Ovary (tissue), 9 donors: ENCODE results near the gene NGRN. TPM values are rescaled to one million over a fixed set of nuclear protein-coding genes. Genes with fewer than 3 reads are reported as not detected.
"Not testable (repeated sequence)": the region's sequence is repeated elsewhere in the genome, so short reads cannot be mapped to it uniquely, and the experiment has no call there.

Experiments used
- DNase-seq, 5 donors: peaks; one replicate each; pipeline ENCODE4 v3.0.0-alpha.2; 2019 to 2020
- H3K27ac ChIP-seq, 2 donors: fragments of 200-600 bp; one replicate each; pipeline versions ENCODE4 v1.5.1 to v1.8.0; 2019 to 2022
- H3K27me3 ChIP-seq: fragments of 200-600 bp; one replicate; pipeline ENCODE4 v1.8.0; 2022
- H3K36me3 ChIP-seq: fragments of 200-600 bp; sonication (generic); one replicate; pipeline ENCODE4 v1.5.1; 2019
- H3K4me1 ChIP-seq: one replicate; pipeline ENCODE4 v1.8.1; 2013; ENCODE audit warnings: mild to moderate bottlenecking, moderate library complexity; ENCODE audit not compliant: insufficient read depth
- H3K4me3 ChIP-seq: fragments of 200-600 bp; sonication (generic); one replicate; pipeline ENCODE4 v1.5.1; 2017
- H3K9me3 ChIP-seq, 2 donors: fragments of 200-600 bp in 1 of 2; sonication (generic) in 1 of 2; one replicate each; pipeline versions ENCODE4 v1.5.1 to v1.8.1; 2013 to 2019; ENCODE audit warnings: mild to moderate bottlenecking in 1 of 2, moderate library complexity in 1 of 2
- CTCF ChIP-seq, 3 donors: fragments of 450-650 bp in 2 of 3; fragments of 200-600 bp in 1 of 3; IDR thresholded peaks; one replicate each; pipeline versions ENCODE4 v1.5.1 to v1.8.0; 2016 to 2022; ENCODE audit warnings: antibody characterized with exemption in 3 of 3, mild to moderate bottlenecking in 1 of 3
- EP300 ChIP-seq: sonication (generic); formaldehyde crosslinking; IDR thresholded peaks from one replicate; pipeline ENCODE4 v1.6.1; 2017; ENCODE audit warnings: antibody characterized with exemption
- POLR2A ChIP-seq: fragments of 450-650 bp; IDR thresholded peaks from one replicate; pipeline ENCODE4 v1.6.1; 2017; ENCODE audit warnings: antibody characterized with exemption, mild to moderate bottlenecking, moderate library complexity
- WGBS, 3 donors: extraction: QIAGEN DNeasy Blood & Tissue Kit in 1 of 3; methylation state at CpG; one replicate each; pipeline versions ENCODE4 v1.1.5 to v1.1.7; 2013 to 2017; 5-methylcytosine and 5-hydroxymethylcytosine counted together
- intact Hi-C, 4 donors: fragments of 100-400 bp; cut with DNase I; formaldehyde crosslinking; loops; one replicate each; pipeline versions ENCODE4 v1.11.0 to v1.15.1; 2022 to 2023
- polyA plus RNA-seq, 2 donors: library from polyadenylated mRNA; stranded (reverse); fragments of 200-250 nt in 1 of 2; fragments of 350-450 nt in 1 of 2; fragmentation: Illumina TruSeq in 1 of 2; extraction: RNeasy Lipid Tissue Mini Kit (QIAGEN cat#74804) in 1 of 2; gene quantifications; one replicate each; pipeline ENCODE4 v1.2.3, GENCODE V29; 2013 to 2014
- total RNA-seq, 7 donors: library from RNA; depleted of rRNA in 2 of 7; stranded (reverse); fragments of >200 nt in 2 of 7; fragmentation: NEBNext Ultra II Directional in 3 of 7; extraction: Animal tissue kit (Norgen Biotek cat#: 25700) in 3 of 7; gene quantifications; one replicate each; pipeline versions ENCODE4 v1.1.0 to v1.2.4, GENCODE V29; 2016 to 2023
- donor health status: DM: no; HTN: no; CAD: no; lungs with moderate emphysema.
- donor health status: DM: no; HTN: no; CAD: no.
- donor health status: Bipolar disorder and iron deficiency.
- donor health status: DM: yes; HTN: yes; CAD: no.
- donor health status: DM: no; HTN: no; CAD: no.
- donor health status: DM: yes; HTN: yes; CAD: no.

NGRN gene
- total and polyA plus RNA-seq, 9 donors, result 52.8 to 112 (median 86.0) TPM

DNA sequence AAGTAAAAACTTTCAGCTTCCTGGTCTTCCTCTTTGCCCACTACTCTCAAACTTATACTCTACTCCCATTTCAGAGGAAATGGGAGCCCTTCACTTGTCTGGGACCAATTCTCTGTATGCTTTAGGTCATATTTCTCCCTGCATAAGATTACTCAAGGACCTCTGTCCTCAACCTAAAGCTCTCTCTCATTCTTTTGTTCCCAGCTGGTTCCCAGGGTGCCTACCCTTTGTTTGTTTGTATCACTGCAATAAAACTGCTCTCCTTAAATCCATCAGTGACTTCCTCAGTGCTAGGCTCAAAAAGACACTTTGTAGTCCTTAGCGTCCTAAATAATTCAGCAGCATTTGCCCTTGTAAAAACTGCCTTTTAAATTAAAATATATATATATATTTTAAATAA lies 2.9 kb downstream of the NGRN start:
- 50 to 54% (median 52%) methylated on average over 1 of the region's 1 CpG for WGBS, 3 donors
- peaks cover 12% of the 10 kb centered on the region for H3K4me1 ChIP-seq
- H3K27me3 ChIP-seq, result no peaks in the 10 kb centered on the region
- intact Hi-C loops, result no loop called here
- H3K9me3 ChIP-seq, result no peaks in the 10 kb centered on the region
- H3K27ac ChIP-seq, result no peak overlapping the region
- DNase-seq, result no peak
- no peak overlapping the region for H3K4me3 ChIP-seq
- H3K36me3 ChIP-seq, result no peaks in the 10 kb centered on the region
- no peak for TF ChIP-seq CTCF (IDR thresholded peaks at IDR 0.05)

- peaks cover 7% of the 10 kb centered on the region for H3K4me1 ChIP-seq
- no peak overlapping the region for H3K27ac ChIP-seq
- no peaks in the 10 kb centered on the region for H3K27me3 ChIP-seq
- DNase-seq, result no peak
- WGBS, 3 donors, result 82 to 86% (median 84%) methylated on average over 10 of the region's 10 CpGs
- intact Hi-C loops, result no loop called here
- no peak overlapping the region for H3K4me3 ChIP-seq
- TF ChIP-seq POLR2A, result no peak
- no peak for TF ChIP-seq CTCF (IDR thresholded peaks at IDR 0.05)
- TF ChIP-seq EP300, result no peak
- H3K9me3 ChIP-seq, result no peaks in the 10 kb centered on the region
- no peaks in the 10 kb centered on the region for H3K36me3 ChIP-seq
Observed at GRCh38 chr15:90270502-90271150, 5.2 kb downstream of the NGRN start.

DNA sequence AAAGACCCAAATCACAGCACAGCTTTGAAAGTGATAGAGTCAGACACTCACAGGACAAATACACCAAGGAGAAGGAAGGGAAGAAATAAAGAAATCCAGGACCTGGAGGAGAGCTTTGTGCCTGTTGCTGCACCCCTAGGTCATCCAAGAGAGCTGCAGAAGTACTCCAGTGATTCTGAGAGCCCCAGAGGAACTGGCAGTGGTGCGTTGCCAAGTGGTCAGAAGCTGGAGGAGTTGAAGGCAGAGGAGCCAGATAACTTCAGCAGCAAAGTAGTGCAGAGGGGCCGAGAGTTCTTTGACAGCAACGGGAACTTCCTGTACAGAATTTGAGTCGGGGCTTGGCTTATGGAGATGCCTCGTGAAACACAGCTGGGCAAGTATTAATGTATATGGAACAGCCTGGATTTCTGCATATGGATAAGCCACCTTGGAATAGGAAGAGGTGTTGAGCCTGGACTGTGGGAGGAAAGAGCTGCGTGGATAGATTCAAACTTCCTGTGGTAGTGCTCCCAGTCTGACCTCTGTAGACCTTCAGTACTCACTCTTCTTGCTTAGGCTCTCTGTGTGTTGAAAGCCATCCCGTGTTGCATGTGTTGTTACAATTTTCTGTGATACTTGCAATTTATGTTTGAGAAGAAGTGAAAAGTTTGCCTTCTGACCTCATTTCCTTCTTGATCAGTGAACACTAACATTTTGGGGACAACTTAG lies 6.1 kb downstream of the NGRN start:
- Histone ChIP-seq H3K4me1 (peaks cover 7% of the 10 kb centered on the region), H3K27ac (no peak overlapping the region), H3K27me3 (no peaks in the 10 kb centered on the region), H3K9me3 (no peaks in the 10 kb centered on the region), H3K36me3 (no peaks in the 10 kb centered on the region), H3K4me3 (no peak overlapping the region)
- intact Hi-C loops, result no loop called here
- no peak for TF ChIP-seq POLR2A
- no peak for TF ChIP-seq CTCF (IDR thresholded peaks at IDR 0.05)
- TF ChIP-seq EP300, result no peak
- WGBS, 3 donors, result 47 to 54% (median 53%) methylated on average over 7 of the region's 7 CpGs
- DNase-seq, result no peak

GRCh38 chr15:90278467-90278866 lies 13.0 kb downstream of the NGRN start:
- DNase-seq, result not testable (repeated sequence)
- WGBS, 3 donors, result 93 to 99% (median 97%) methylated on average over 12 of the region's 12 CpGs

GRCh38 chr15:90280743-90281142 lies 15.3 kb downstream of the NGRN start:
- H3K9me3 ChIP-seq, H3K4me3 ChIP-seq, intact Hi-C loops, H3K27me3 ChIP-seq, H3K36me3 ChIP-seq, H3K4me1 ChIP-seq, H3K27ac ChIP-seq, DNase-seq: not testable (repeated sequence)
- WGBS, 3 donors, result 81 to 85% (median 81%) methylated on average over 5 of the region's 5 CpGs

More at GRCh38 chr15:90278467-90278866, 13.0 kb downstream of the NGRN start:
- H3K27me3 ChIP-seq, H3K9me3 ChIP-seq, H3K36me3 ChIP-seq, H3K4me3 ChIP-seq, H3K4me1 ChIP-seq, H3K27ac ChIP-seq, intact Hi-C loops: not testable (repeated sequence)

GRCh38 chr15:90281637-90282036 lies 16.2 kb downstream of the NGRN start:
- WGBS, 3 donors, result 73 to 83% (median 81%) methylated on average over 6 of the region's 6 CpGs
- H3K36me3 ChIP-seq, intact Hi-C loops, H3K4me1 ChIP-seq, H3K27me3 ChIP-seq, H3K27ac ChIP-seq, H3K4me3 ChIP-seq, H3K9me3 ChIP-seq, DNase-seq: not testable (repeated sequence)
